DMS153 (cell line): ENCODE results near the gene NEK9.
A peak's percentile ranks its signal among the peaks of the same experiment; 100 is the strongest.
"Not testable (repeated sequence)": the region's sequence is repeated elsewhere in the genome, so short reads cannot be mapped to it uniquely, and the experiment has no call there.

Experiments
- DNase-seq: peaks from one replicate; lab custom pipeline; 2025; lab: John Stamatoyannopoulos, UW

The NEK9 gene

GRCh38 chr14:75126679-75127473 is at the start of gene NEK9:
TSS of gene NEK9 (minus strand) at chr14:75127048. CDS start at chr14:75126921, 127 bp downstream.
- peak; percentile 70 for DNase-seq

- peak; percentile 85 for DNase-seq
Measured at GRCh38 chr14:75176142-75176820, 49.4 kb upstream of the NEK9 start, which contains the start of gene TMED10. TSS of gene TMED10 (minus strand) at chr14:75176612. CDS start at chr14:75176579, 33 bp downstream.

- no peak for DNase-seq
Measured at GRCh38 chr14:75175677-75176141, 48.9 kb upstream of the NEK9 start.

- no peak for DNase-seq
Measured at GRCh38 chr14:75174066-75174465, 47.2 kb upstream of the NEK9 start.

GRCh38 chr14:75170772-75171171 is 43.9 kb upstream of the NEK9 start:
- no peak for DNase-seq

GRCh38 chr14:75168586-75169335 is 41.9 kb upstream of the NEK9 start:
- DNase-seq, result no peak

- no peak for DNase-seq
Measured at GRCh38 chr14:75167325-75167724, 40.5 kb upstream of the NEK9 start.

GRCh38 chr14:75165586-75166391 is 38.9 kb upstream of the NEK9 start:
- DNase-seq, result no peak

GRCh38 chr14:75164809-75165208 is 38.0 kb upstream of the NEK9 start:
- no peak for DNase-seq

GRCh38 chr14:75163677-75164076 is 36.8 kb upstream of the NEK9 start:
- DNase-seq, result no peak

- DNase-seq, result no peak
Measured at GRCh38 chr14:75162631-75163030, 35.8 kb upstream of the NEK9 start.

- DNase-seq, result no peak
Measured at GRCh38 chr14:75158843-75159614, 32.2 kb upstream of the NEK9 start.

GRCh38 chr14:75156901-75157300 is 30.1 kb upstream of the NEK9 start:
- no peak for DNase-seq

GRCh38 chr14:75156111-75156510 is 29.3 kb upstream of the NEK9 start:
- no peak for DNase-seq

- no peak for DNase-seq
Measured at GRCh38 chr14:75155169-75155568, 28.3 kb upstream of the NEK9 start.

- DNase-seq, result no peak
Measured at GRCh38 chr14:75153295-75153694, 26.4 kb upstream of the NEK9 start.

- no peak for DNase-seq
Measured at GRCh38 chr14:75151851-75152250, 25.0 kb upstream of the NEK9 start.

- not testable (repeated sequence) for DNase-seq
Measured at GRCh38 chr14:75150637-75151036, 23.8 kb upstream of the NEK9 start.

- DNase-seq, result no peak
Measured at GRCh38 chr14:75150150-75150549, 23.3 kb upstream of the NEK9 start.

- no peak for DNase-seq
Measured at GRCh38 chr14:75147423-75148071, 20.7 kb upstream of the NEK9 start.
